Transverse colon (tissue), 3 donors: ENCODE measurements around the gene SESN1.

Source experiments
- EP300 ChIP-seq: sonication (generic); formaldehyde crosslinking; IDR thresholded peaks from one replicate; pipeline ENCODE4 v1.6.1; 2017; ENCODE audit warnings: antibody characterized with exemption, low read depth
- POLR2AphosphoS5 ChIP-seq, 3 donors: sonication (generic); formaldehyde crosslinking; IDR thresholded peaks; one replicate each; pipeline ENCODE4 v1.6.1; 2016; ENCODE audit warnings: antibody characterized with exemption in 3 of 3

DNA sequence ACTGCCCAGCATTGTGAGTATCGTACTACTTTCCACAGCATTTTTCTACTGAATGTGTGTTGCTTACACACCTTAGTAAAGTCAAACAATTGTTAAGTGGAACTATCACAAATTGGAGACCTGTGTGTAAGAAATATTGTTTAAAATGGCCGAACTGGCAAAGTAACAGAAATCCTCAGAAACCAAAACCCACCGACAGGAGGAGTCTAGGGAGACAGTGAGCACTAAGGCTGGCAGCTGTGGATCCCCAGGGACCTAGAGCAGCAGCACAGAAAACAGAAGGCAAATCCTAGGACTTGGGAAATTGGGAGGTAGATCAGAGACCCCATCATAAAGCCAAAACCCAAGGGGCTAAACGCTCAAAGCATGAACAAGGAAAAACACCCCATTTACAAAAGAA lies 69.9 kb downstream of the SESN1 start:
- TF ChIP-seq POLR2AphosphoS5 (IDR thresholded peaks at IDR 0.05) (no peak), EP300 (no peak)
